Astrocyte (in vitro differentiated cells and primary cell): ENCODE measurements around the gene FLRT1. TPM values are rescaled to one million over a fixed set of nuclear protein-coding genes. Genes with fewer than 3 reads are reported as not detected.

Experiments
- DNase-seq: peaks from one replicate; pipeline ENCODE4 v3.0.0-alpha.2; 2010; ENCODE audit warnings: low read depth
- FAIRE-seq: peaks from 2 replicates; lab custom pipeline; 2011; peaks lifted over from hg19 to GRCh38; lab: Jason Lieb, UNC
- H2AFZ ChIP-seq: 2 replicates; pipeline ENCODE4 v1.6.0; 2012; ENCODE audit warnings: low read depth, low read length, inconsistent platforms
- H3K27ac ChIP-seq: 2 replicates; pipeline ENCODE4 v1.5.1; 2011; ENCODE audit warnings: low read depth, low read length, inconsistent platforms
- H3K27me3 ChIP-seq: 2 replicates; pipeline ENCODE4 v1.6.0; 2011; ENCODE audit warnings: low read length, inconsistent platforms; ENCODE audit not compliant: insufficient read depth
- H3K36me3 ChIP-seq: 2 replicates; pipeline ENCODE4 v1.5.1; 2011; ENCODE audit warnings: low read length, inconsistent platforms; ENCODE audit not compliant: insufficient read depth
- H3K4me1 ChIP-seq: 2 replicates; pipeline ENCODE4 v1.5.1; 2011; ENCODE audit warnings: low read length, inconsistent platforms; ENCODE audit not compliant: insufficient read depth
- H3K4me2 ChIP-seq: 2 replicates; pipeline ENCODE4 v1.6.0; 2012; ENCODE audit warnings: low read length, inconsistent platforms
- H3K4me3 ChIP-seq: 2 replicates; pipeline ENCODE4 v1.5.1; 2011; ENCODE audit warnings: low read depth, mild to moderate bottlenecking, low read length, inconsistent platforms; ENCODE audit not compliant: insufficient read depth
- H3K79me2 ChIP-seq: 2 replicates; pipeline ENCODE4 v1.6.0; 2012; ENCODE audit warnings: mild to moderate bottlenecking, low read length, inconsistent platforms; ENCODE audit not compliant: insufficient read depth
- H3K9ac ChIP-seq: 2 replicates; pipeline ENCODE4 v1.6.0; 2012; ENCODE audit warnings: mild to moderate bottlenecking, low read length, inconsistent platforms
- H3K9me3 ChIP-seq: 2 replicates; pipeline ENCODE4 v1.5.1; 2012; ENCODE audit warnings: low read depth, mild to moderate bottlenecking, low read length, inconsistent platforms; ENCODE audit not compliant: insufficient read depth
- H4K20me1 ChIP-seq: 2 replicates; pipeline ENCODE4 v1.6.0; 2012; ENCODE audit warnings: low read length, inconsistent platforms; ENCODE audit not compliant: insufficient read depth
- H3K27ac Mint-ChIP-seq: one replicate; pipeline ENCODE4 v1.8.0; 2021; ENCODE audit warnings: mild to moderate bottlenecking, mixed read lengths; ENCODE audit not compliant: unreplicated experiment
- H3K27me3 Mint-ChIP-seq: one replicate; pipeline ENCODE4 v1.8.0; 2021; ENCODE audit warnings: low read depth, mixed read lengths; ENCODE audit not compliant: unreplicated experiment
- H3K36me3 Mint-ChIP-seq: one replicate; pipeline ENCODE4 v1.8.0; 2021; ENCODE audit warnings: low read depth, mixed read lengths; ENCODE audit not compliant: unreplicated experiment
- H3K4me1 Mint-ChIP-seq: one replicate; pipeline ENCODE4 v1.8.0; 2021; ENCODE audit warnings: low read depth, mixed read lengths; ENCODE audit not compliant: unreplicated experiment
- H3K4me3 Mint-ChIP-seq: one replicate; pipeline ENCODE4 v1.8.0; 2021; ENCODE audit warnings: mild to moderate bottlenecking, moderate library complexity, mixed read lengths; ENCODE audit not compliant: unreplicated experiment
- H3K9me3 Mint-ChIP-seq: one replicate; pipeline ENCODE4 v1.8.0; 2021; ENCODE audit warnings: mild to moderate bottlenecking, mixed read lengths; ENCODE audit not compliant: unreplicated experiment
- EZH2 ChIP-seq: IDR thresholded peaks from 2 replicates; pipeline ENCODE4 v1.6.1; 2012; ENCODE audit warnings: mild to moderate bottlenecking, low read length, inconsistent platforms; ENCODE audit not compliant: insufficient read depth
- total RNA-seq: library from RNA; stranded (reverse); gene quantifications from 2 replicates; pipeline ENCODE4 v1.2.1, GENCODE V29; 2021
- TF ChIP-seq, protein P1 (sequence below): IDR thresholded peaks from 2 replicates; pipeline ENCODE4 v1.5.1; 2011; ENCODE audit warnings: low read depth, mild to moderate bottlenecking, inconsistent platforms, low read length, moderate library complexity; ENCODE audit not compliant: insufficient read depth

FLRT1 gene
- total RNA-seq, 1 donor from 2014 or later, result 0.20 TPM

DNA sequence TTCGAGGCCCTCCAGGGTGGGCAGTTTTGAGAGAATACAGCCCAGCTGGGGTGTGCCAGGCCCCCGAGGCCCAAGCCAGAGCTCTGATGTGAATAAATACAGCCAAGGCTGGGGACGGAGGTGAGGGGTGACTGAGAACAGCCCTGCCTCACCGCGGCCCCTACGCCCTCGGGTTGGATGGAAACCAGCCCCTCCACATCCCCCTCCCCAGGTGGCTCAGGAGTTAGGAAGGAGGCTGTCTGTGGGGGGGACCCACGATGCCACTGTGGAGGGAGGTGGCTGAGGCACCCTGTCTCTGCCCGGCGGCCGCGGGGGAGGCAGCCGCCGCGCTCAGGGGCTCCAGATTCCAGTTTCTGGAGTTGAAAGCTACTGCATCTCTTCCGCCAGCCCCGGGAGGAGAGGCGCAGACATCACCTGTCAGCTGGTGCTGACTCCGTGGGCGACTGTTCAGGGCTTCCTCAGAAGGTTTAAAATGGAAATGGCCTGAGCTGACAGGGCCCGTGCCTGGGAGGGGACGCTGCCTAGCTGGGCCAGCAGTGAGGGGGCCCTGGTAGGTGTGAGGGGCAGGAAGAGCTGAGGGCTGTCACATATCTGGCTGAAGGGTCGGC, 1.4 kb downstream of the FLRT1 start:
- no peak overlapping the region for H3K27ac Mint-ChIP-seq
- H3K9me3 ChIP-seq, result no peaks in the 10 kb centered on the region
- no peaks in the 10 kb centered on the region for H3K9me3 Mint-ChIP-seq
- peaks cover 2% of the 10 kb centered on the region for H3K4me1 ChIP-seq
- H3K27me3 Mint-ChIP-seq, result peaks cover 50% of the 10 kb centered on the region
- H3K27ac ChIP-seq, result no peak overlapping the region
- no peak for DNase-seq
- no peaks in the 10 kb centered on the region for H3K36me3 ChIP-seq
- no peak overlapping the region for H3K4me3 Mint-ChIP-seq
- FAIRE-seq, result no peak
- H3K9ac ChIP-seq, result no peak overlapping the region
- no peaks in the 10 kb centered on the region for H3K36me3 Mint-ChIP-seq
- H2AFZ ChIP-seq, result no peak overlapping the region
- H3K79me2 ChIP-seq, result no peaks in the 10 kb centered on the region
- peaks cover 7% of the 10 kb centered on the region for H4K20me1 ChIP-seq
- peaks cover 11% of the 10 kb centered on the region for H3K27me3 ChIP-seq
- TF ChIP-seq, protein P1, sequence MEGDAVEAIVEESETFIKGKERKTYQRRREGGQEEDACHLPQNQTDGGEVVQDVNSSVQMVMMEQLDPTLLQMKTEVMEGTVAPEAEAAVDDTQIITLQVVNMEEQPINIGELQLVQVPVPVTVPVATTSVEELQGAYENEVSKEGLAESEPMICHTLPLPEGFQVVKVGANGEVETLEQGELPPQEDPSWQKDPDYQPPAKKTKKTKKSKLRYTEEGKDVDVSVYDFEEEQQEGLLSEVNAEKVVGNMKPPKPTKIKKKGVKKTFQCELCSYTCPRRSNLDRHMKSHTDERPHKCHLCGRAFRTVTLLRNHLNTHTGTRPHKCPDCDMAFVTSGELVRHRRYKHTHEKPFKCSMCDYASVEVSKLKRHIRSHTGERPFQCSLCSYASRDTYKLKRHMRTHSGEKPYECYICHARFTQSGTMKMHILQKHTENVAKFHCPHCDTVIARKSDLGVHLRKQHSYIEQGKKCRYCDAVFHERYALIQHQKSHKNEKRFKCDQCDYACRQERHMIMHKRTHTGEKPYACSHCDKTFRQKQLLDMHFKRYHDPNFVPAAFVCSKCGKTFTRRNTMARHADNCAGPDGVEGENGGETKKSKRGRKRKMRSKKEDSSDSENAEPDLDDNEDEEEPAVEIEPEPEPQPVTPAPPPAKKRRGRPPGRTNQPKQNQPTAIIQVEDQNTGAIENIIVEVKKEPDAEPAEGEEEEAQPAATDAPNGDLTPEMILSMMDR, result no peak
- TF ChIP-seq EZH2, result no peak
- H3K4me3 ChIP-seq, result no peak overlapping the region
- H3K4me1 Mint-ChIP-seq, result peaks cover 6% of the 10 kb centered on the region
- peak overlapping the region; percentile 83 for H3K4me2 ChIP-seq

DNA sequence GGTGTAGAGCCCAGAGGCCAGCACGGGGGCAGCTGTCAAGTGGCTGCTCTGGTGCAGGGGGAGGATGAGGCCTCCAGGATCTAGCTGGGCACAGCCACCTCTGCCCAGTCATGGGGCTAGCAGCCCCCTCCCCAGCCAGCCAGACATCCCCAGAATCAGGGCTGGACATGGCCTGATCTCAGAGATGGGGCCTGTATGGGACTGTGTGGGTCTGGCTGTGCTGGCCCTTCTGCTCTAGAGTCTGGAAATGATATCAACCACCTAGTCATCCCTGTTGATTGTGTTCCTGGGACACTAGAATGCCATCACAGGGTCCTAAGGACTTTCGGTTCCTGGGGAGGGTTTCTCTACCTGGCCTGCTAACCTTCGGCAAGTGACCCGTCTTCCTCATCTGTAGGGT, 2.8 kb downstream of the FLRT1 start:
- H3K27me3 Mint-ChIP-seq, result peaks cover 53% of the 10 kb centered on the region
- peaks cover 11% of the 10 kb centered on the region for H3K27me3 ChIP-seq
- TF ChIP-seq, protein P1, result no peak
- no peak for TF ChIP-seq EZH2

GRCh38 chr11:64039012-64039665, 3.4 kb downstream of the FLRT1 start:
- Histone ChIP-seq H3K4me2 (no peak overlapping the region), H3K9me3 (no peaks in the 10 kb centered on the region), H3K4me3 (no peak overlapping the region), H4K20me1 (peaks cover 11% of the 10 kb centered on the region), H3K27me3 (peaks cover 11% of the 10 kb centered on the region), H3K9ac (no peak overlapping the region), H2AFZ (no peak overlapping the region), H3K4me1 (peaks cover 2% of the 10 kb centered on the region), H3K27ac (no peak overlapping the region), H3K36me3 (no peaks in the 10 kb centered on the region), H3K79me2 (no peaks in the 10 kb centered on the region)
- no peak for TF ChIP-seq EZH2
- TF ChIP-seq, protein P1, result no peak
- Mint-ChIP-seq H3K4me3 (no peak overlapping the region), H3K36me3 (peaks cover 2% of the 10 kb centered on the region), H3K27me3 (peaks cover 49% of the 10 kb centered on the region), H3K9me3 (no peaks in the 10 kb centered on the region), H3K4me1 (no peaks in the 10 kb centered on the region), H3K27ac (no peak overlapping the region)
- FAIRE-seq (no peak), DNase-seq (no peak)

More for the DNA sequence above, 2.8 kb downstream of the FLRT1 start:
- Histone ChIP-seq H2AFZ (no peak overlapping the region), H3K4me2 (no peak overlapping the region), H3K9me3 (no peaks in the 10 kb centered on the region), H3K36me3 (no peaks in the 10 kb centered on the region), H4K20me1 (peaks cover 9% of the 10 kb centered on the region), H3K27ac (no peak overlapping the region), H3K4me1 (peaks cover 2% of the 10 kb centered on the region), H3K4me3 (no peak overlapping the region), H3K9ac (no peak overlapping the region), H3K79me2 (no peaks in the 10 kb centered on the region)
- no peak overlapping the region for H3K4me3 Mint-ChIP-seq
- H3K36me3 Mint-ChIP-seq, result peaks cover 2% of the 10 kb centered on the region
- H3K4me1 Mint-ChIP-seq, result no peaks in the 10 kb centered on the region
- DNase-seq (no peak), FAIRE-seq (no peak)
- no peak overlapping the region for H3K27ac Mint-ChIP-seq
- no peaks in the 10 kb centered on the region for H3K9me3 Mint-ChIP-seq
